Measurements from ENCODE around the gene TSPAN4.

TSPAN4 gene

GRCh38 chr11:844693-845644 lies 2.3 kb downstream of the TSPAN4 start:
- ChIA-PET POLR2A (interaction anchor here (0.6 to 0.9 kb wide), 5 partner anchors 10 to 132 kb away, joined by 3 to 6 read pairs (median 3); partner anchors contain the start of gene CD151), CTCF (interaction anchor here (0.6 to 5.0 kb wide), 7 partner anchors 11 to 207 kb away, joined by 3 to 32 read pairs (median 8); partner anchors contain the start of gene PNPLA2)
- no peaks in the 10 kb centered on the region for H3K9me3 ChIP-seq (ENCODE audit: control extremely low read depth in 1 of 5, control insufficient read depth in 4 of 5, insufficient read depth in 2 of 5, low read depth in 1 of 5, low read length in 4 of 5)
- H3K27me3 ChIP-seq (replicated peaks in 2 of 5; ENCODE audit: control insufficient read depth in 4 of 5, insufficient read depth in 5 of 5, low read length in 4 of 5): peaks cover 0 to 6% (median 0%) of the 10 kb centered on the region in 5 experiments
- peaks cover 0 to 8% (median 6%) of the 10 kb centered on the region in 4 experiments for H3K36me3 ChIP-seq (ENCODE audit: control insufficient read depth in 4 of 4, insufficient read depth in 4 of 4, low read length in 3 of 4)
- H3K4me3 ChIP-seq (ENCODE audit: control insufficient read depth in 1 of 7, extremely low read depth in 1 of 7, insufficient read depth in 4 of 7, low read depth in 2 of 7, low read length in 6 of 7): peak overlapping the region in 4 of 7 experiments; percentile 46 to 94 (median 68)
- WGBS (ENCODE audit: insufficient coverage): 35% methylated on average over 24 of the region's 31 CpGs
- peak; percentile 86 to 96 (median 96) for DNase-seq
- no peak overlapping the region for H3K27ac ChIP-seq (ENCODE audit: insufficient read depth in 1 of 2, low read depth in 1 of 2, low read length in 2 of 2, poor library complexity in 1 of 2, severe bottlenecking in 2 of 2)
- peaks cover 0 to 68% (median 66%) of the 10 kb centered on the region in 4 experiments for H3K4me1 ChIP-seq (ENCODE audit: control extremely low read depth in 1 of 4, control insufficient read depth in 4 of 4, insufficient read depth in 4 of 4, low read length in 3 of 4)

- H3K4me3 ChIP-seq (ENCODE audit: control insufficient read depth in 1 of 7, extremely low read depth in 1 of 7, insufficient read depth in 4 of 7, low read depth in 2 of 7, low read length in 6 of 7): peak overlapping the region in 3 of 7 experiments; percentile 28 to 94 (median 29)
- CTCF ChIA-PET: interaction anchor here (0.7 to 5.0 kb wide), 9 partner anchors 9 to 206 kb away, joined by 3 to 32 read pairs (median 4); no protein-coding TSS in a partner anchor
- DNase-seq: no peak
- H3K9me3 ChIP-seq (ENCODE audit: control extremely low read depth in 1 of 5, control insufficient read depth in 4 of 5, insufficient read depth in 2 of 5, low read depth in 1 of 5, low read length in 4 of 5): no peaks in the 10 kb centered on the region
- H3K4me1 ChIP-seq (ENCODE audit: control extremely low read depth in 1 of 4, control insufficient read depth in 4 of 4, insufficient read depth in 4 of 4, low read length in 3 of 4): peaks cover 0 to 65% (median 62%) of the 10 kb centered on the region in 4 experiments
- peaks cover 0 to 7% (median 0%) of the 10 kb centered on the region in 5 experiments for H3K27me3 ChIP-seq (replicated peaks in 2 of 5; ENCODE audit: control insufficient read depth in 4 of 5, insufficient read depth in 5 of 5, low read length in 4 of 5)
- POLR2A ChIA-PET: interaction anchor here (0.6 to 0.7 kb wide), 2 partner anchors 62 to 131 kb away, joined by 3 to 10 read pairs; no protein-coding TSS in a partner anchor
- WGBS (ENCODE audit: insufficient coverage): 19% methylated on average over 8 of the region's 8 CpGs
- H3K27ac ChIP-seq (ENCODE audit: insufficient read depth in 1 of 2, low read depth in 1 of 2, low read length in 2 of 2, poor library complexity in 1 of 2, severe bottlenecking in 2 of 2): no peak overlapping the region
- H3K36me3 ChIP-seq (ENCODE audit: control insufficient read depth in 4 of 4, insufficient read depth in 4 of 4, low read length in 3 of 4): no peaks in the 10 kb centered on the region
Measured at GRCh38 chr11:845872-846495, 3.3 kb downstream of the TSPAN4 start.

GRCh38 chr11:846496-847098 lies 3.9 kb downstream of the TSPAN4 start:
- no peak overlapping the region for H3K27ac ChIP-seq (ENCODE audit: insufficient read depth in 1 of 2, low read depth in 1 of 2, low read length in 2 of 2, poor library complexity in 1 of 2, severe bottlenecking in 2 of 2)
- WGBS (ENCODE audit: insufficient coverage): 87% methylated on average over 10 of the region's 11 CpGs
- ChIA-PET CTCF (interaction anchor here (0.7 to 5.0 kb wide), 9 partner anchors 9 to 205 kb away, joined by 3 to 32 read pairs (median 4); no protein-coding TSS in a partner anchor), POLR2A (interaction anchor here (0.6 to 1.6 kb wide), 2 partner anchors 13 to 61 kb away, joined by 3 to 10 read pairs; no protein-coding TSS in a partner anchor)
- no peak for DNase-seq
- no peaks in the 10 kb centered on the region for H3K9me3 ChIP-seq (ENCODE audit: control extremely low read depth in 1 of 5, control insufficient read depth in 4 of 5, insufficient read depth in 2 of 5, low read depth in 1 of 5, low read length in 4 of 5)
- no peak overlapping the region for H3K4me3 ChIP-seq (ENCODE audit: control insufficient read depth in 1 of 7, extremely low read depth in 1 of 7, insufficient read depth in 4 of 7, low read depth in 2 of 7, low read length in 6 of 7)
- H3K4me1 ChIP-seq (ENCODE audit: control extremely low read depth in 1 of 4, control insufficient read depth in 4 of 4, insufficient read depth in 4 of 4, low read length in 3 of 4): peaks cover 0 to 59% (median 57%) of the 10 kb centered on the region in 4 experiments
- H3K27me3 ChIP-seq (replicated peaks in 2 of 5; ENCODE audit: control insufficient read depth in 4 of 5, insufficient read depth in 5 of 5, low read length in 4 of 5): peaks cover 0 to 7% (median 0%) of the 10 kb centered on the region in 5 experiments
- H3K36me3 ChIP-seq (ENCODE audit: control insufficient read depth in 4 of 4, insufficient read depth in 4 of 4, low read length in 3 of 4): no peaks in the 10 kb centered on the region

GRCh38 chr11:847876-848275 lies 5.2 kb downstream of the TSPAN4 start:
- Histone ChIP-seq H3K4me1 (ENCODE audit: control extremely low read depth in 1 of 4, control insufficient read depth in 4 of 4, insufficient read depth in 4 of 4, low read length in 3 of 4) (peaks cover 0 to 56% (median 54%) of the 10 kb centered on the region in 4 experiments), H3K4me3 (ENCODE audit: control insufficient read depth in 1 of 7, extremely low read depth in 1 of 7, insufficient read depth in 4 of 7, low read depth in 2 of 7, low read length in 6 of 7) (no peak overlapping the region), H3K9me3 (ENCODE audit: control extremely low read depth in 1 of 5, control insufficient read depth in 4 of 5, insufficient read depth in 2 of 5, low read depth in 1 of 5, low read length in 4 of 5) (no peaks in the 10 kb centered on the region), H3K27ac (ENCODE audit: insufficient read depth in 1 of 2, low read depth in 1 of 2, low read length in 2 of 2, poor library complexity in 1 of 2, severe bottlenecking in 2 of 2) (no peak overlapping the region), H3K36me3 (ENCODE audit: control insufficient read depth in 4 of 4, insufficient read depth in 4 of 4, low read length in 3 of 4) (no peaks in the 10 kb centered on the region), H3K27me3 (replicated peaks in 2 of 5; ENCODE audit: control insufficient read depth in 4 of 5, insufficient read depth in 5 of 5, low read length in 4 of 5) (peaks cover 0 to 7% (median 0%) of the 10 kb centered on the region in 5 experiments)
- CTCF ChIA-PET: interaction anchor here (0.7 to 5.0 kb wide), 11 partner anchors 9 to 204 kb away, joined by 3 to 32 read pairs (median 5); partner anchors contain the start of gene CD151
- 78% methylated on average over 14 of the region's 18 CpGs for WGBS (ENCODE audit: insufficient coverage)
- no peak for DNase-seq
- POLR2A ChIA-PET: interaction anchor here (1.6 kb wide), 1 partner anchor 12 kb away, joined by 3 read pairs; no protein-coding TSS in a partner anchor

GRCh38 chr11:848380-848931 lies 5.8 kb downstream of the TSPAN4 start:
- POLR2A ChIA-PET: no interaction called here

More at GRCh38 chr11:848380-848931, 5.8 kb downstream of the TSPAN4 start:
- peak; percentile 36 to 63 (median 57) for DNase-seq
- peaks cover 0 to 52% (median 49%) of the 10 kb centered on the region in 4 experiments for H3K4me1 ChIP-seq (ENCODE audit: control extremely low read depth in 1 of 4, control insufficient read depth in 4 of 4, insufficient read depth in 4 of 4, low read length in 3 of 4)
- CTCF ChIA-PET: interaction anchor here (0.7 to 5.0 kb wide), 13 partner anchors 9 to 204 kb away, joined by 3 to 32 read pairs (median 5); partner anchors contain the start of gene CD151
- H3K36me3 ChIP-seq (ENCODE audit: control insufficient read depth in 4 of 4, insufficient read depth in 4 of 4, low read length in 3 of 4): no peaks in the 10 kb centered on the region
- 45% methylated on average over 11 of the region's 14 CpGs for WGBS (ENCODE audit: insufficient coverage)
- no peaks in the 10 kb centered on the region for H3K9me3 ChIP-seq (ENCODE audit: control extremely low read depth in 1 of 5, control insufficient read depth in 4 of 5, insufficient read depth in 2 of 5, low read depth in 1 of 5, low read length in 4 of 5)
- H3K27ac ChIP-seq (ENCODE audit: insufficient read depth in 1 of 2, low read depth in 1 of 2, low read length in 2 of 2, poor library complexity in 1 of 2, severe bottlenecking in 2 of 2): no peak overlapping the region
- H3K4me3 ChIP-seq (ENCODE audit: control insufficient read depth in 1 of 7, extremely low read depth in 1 of 7, insufficient read depth in 4 of 7, low read depth in 2 of 7, low read length in 6 of 7): peak overlapping the region in 1 of 7 experiments; percentile 10
- peaks cover 0 to 7% (median 0%) of the 10 kb centered on the region in 5 experiments for H3K27me3 ChIP-seq (replicated peaks in 2 of 5; ENCODE audit: control insufficient read depth in 4 of 5, insufficient read depth in 5 of 5, low read length in 4 of 5)
